ENCODE results near the gene ZFX. TPM values are rescaled to one million over a fixed set of nuclear protein-coding genes. Genes with fewer than 3 reads are reported as not detected.

Gene ZFX
- total RNA-seq (2022; extraction: Qiagen RNA extraction): 7.9 to 11.5 TPM (median 9.0 TPM) in 5 replicates

DNA sequence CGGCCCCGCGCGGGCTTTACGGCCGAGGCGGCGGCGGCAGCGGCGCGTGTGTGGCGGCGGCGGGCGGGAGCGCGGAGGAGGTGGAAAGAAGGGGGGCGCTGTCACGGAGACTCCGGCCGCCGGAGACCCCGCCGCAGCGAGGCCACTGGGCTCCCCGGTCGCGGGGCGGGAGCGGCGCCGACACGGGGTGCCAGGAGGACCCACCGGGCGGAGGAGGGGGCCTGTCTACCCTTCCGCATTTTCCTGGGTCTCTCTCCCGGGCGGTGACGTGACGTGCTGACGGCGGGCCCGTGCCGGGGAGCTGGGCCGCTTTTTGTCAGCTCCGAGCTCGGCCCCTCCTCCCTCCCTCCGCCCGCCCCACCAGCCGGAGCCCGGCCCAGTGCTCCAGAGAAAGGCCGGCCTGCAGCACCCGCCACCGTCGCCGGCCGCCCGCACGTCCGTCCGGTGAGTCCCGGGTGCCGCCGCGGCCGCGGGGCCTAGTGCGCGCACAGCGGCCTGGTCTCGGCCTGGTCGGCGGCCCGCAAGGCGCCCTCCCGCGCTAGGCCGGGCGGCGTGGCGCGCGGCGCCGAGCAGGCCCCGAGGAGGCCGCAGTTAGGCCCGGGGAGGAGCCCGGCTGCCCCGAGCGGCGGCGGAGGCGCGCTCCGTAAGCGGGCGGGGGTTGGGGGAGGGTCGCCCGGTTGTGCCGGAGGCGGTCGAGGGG lies at the start of gene ZFX:
Gene ZFX (plus strand): TSS at position 379 of the 700 bp plus-strand sequence. CDS start 23,014 bp downstream, outside the sequence.

Other genes with a start within 250 kb of the ZFX start
- gene APOO, start 241.8 kb upstream of the ZFX start, total RNA-seq (2022; extraction: Qiagen RNA extraction): 28.3 to 30.9 TPM (median 29.3 TPM) in 5 replicates
- gene CXorf58, start 241.7 kb upstream of the ZFX start, total RNA-seq (2022; extraction: Qiagen RNA extraction): 0.06 to 0.14 TPM (median 0.10 TPM) in 5 replicates
- gene KLHL15, start 122.5 kb upstream of the ZFX start, total RNA-seq (2022; extraction: Qiagen RNA extraction): 3.1 to 4.5 TPM (median 3.6 TPM) in 5 replicates
- 142 to 167 TPM (median 164 TPM) in 5 replicates for gene EIF2S3, start 94.8 kb upstream of the ZFX start, total RNA-seq (2022; extraction: Qiagen RNA extraction)
- not detected in 5 replicates for gene SUPT20HL2, start 164.3 kb downstream of the ZFX start, total RNA-seq (2022; extraction: Qiagen RNA extraction)
- gene SUPT20HL1, start 210.9 kb downstream of the ZFX start, total RNA-seq (2022; extraction: Qiagen RNA extraction): not detected in 5 replicates

Data from A549 treated with dexamethasone at 1 μM for 4 hours (cell line).